Esophagus muscularis mucosa (tissue), 4 donors: Measurements from ENCODE around the gene CTNNA3.

Source experiments
- EP300 ChIP-seq: sonication (generic); formaldehyde crosslinking; IDR thresholded peaks from one replicate; pipeline ENCODE4 v1.6.1; 2017; ENCODE audit warnings: antibody characterized with exemption
- POLR2A ChIP-seq: fragments of 450-650 bp; IDR thresholded peaks from one replicate; pipeline ENCODE4 v1.6.1; 2017; ENCODE audit warnings: antibody characterized with exemption, moderate library complexity, mild to moderate bottlenecking, low read depth
- TF ChIP-seq, protein P1 (sequence below), 3 experiments: fragments of 200-600 bp in 2 of 3; fragments of 450-650 bp in 1 of 3; sonication (generic) in 2 of 3; IDR thresholded peaks; one replicate each; pipeline ENCODE4 v1.5.1; 2017 to 2019; ENCODE audit warnings: antibody characterized with exemption in 3 of 3, mild to moderate bottlenecking in 2 of 3, moderate library complexity in 1 of 3

DNA sequence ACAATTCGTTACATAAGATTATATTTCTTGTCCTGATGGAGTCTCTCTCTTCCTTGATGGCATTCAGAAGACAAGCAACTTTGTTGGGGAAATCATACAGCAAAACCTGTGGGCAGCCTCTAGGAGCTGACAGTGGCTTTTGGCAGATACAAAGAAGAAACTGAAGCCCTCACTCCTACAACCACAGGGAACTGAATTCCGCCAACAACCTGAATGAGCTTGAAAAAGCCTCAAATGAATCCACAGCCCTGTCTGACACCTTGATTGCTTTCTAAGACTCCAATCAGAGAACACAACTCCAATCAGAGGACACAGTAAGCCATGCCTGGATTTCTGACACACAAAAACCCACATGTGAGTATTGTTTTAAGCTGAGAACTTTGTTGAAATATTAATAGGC lies 1346.9 kb downstream of the CTNNA3 start:
- TF ChIP-seq, protein P1, sequence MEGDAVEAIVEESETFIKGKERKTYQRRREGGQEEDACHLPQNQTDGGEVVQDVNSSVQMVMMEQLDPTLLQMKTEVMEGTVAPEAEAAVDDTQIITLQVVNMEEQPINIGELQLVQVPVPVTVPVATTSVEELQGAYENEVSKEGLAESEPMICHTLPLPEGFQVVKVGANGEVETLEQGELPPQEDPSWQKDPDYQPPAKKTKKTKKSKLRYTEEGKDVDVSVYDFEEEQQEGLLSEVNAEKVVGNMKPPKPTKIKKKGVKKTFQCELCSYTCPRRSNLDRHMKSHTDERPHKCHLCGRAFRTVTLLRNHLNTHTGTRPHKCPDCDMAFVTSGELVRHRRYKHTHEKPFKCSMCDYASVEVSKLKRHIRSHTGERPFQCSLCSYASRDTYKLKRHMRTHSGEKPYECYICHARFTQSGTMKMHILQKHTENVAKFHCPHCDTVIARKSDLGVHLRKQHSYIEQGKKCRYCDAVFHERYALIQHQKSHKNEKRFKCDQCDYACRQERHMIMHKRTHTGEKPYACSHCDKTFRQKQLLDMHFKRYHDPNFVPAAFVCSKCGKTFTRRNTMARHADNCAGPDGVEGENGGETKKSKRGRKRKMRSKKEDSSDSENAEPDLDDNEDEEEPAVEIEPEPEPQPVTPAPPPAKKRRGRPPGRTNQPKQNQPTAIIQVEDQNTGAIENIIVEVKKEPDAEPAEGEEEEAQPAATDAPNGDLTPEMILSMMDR (IDR thresholded peaks at IDR 0.05) = no peak
- TF ChIP-seq EP300 = no peak
- no peak for TF ChIP-seq POLR2A
